M059J (cell line): Measurements from ENCODE around the gene DCAF4L1. TPM values are rescaled to one million over a fixed set of nuclear protein-coding genes. Genes with fewer than 3 reads are reported as not detected.
A peak's percentile ranks its signal among the peaks of the same experiment; 100 is the strongest.

Experiments
- DNase-seq: peaks from one replicate; pipeline ENCODE4 v3.0.0-alpha.2; 2012; ENCODE audit warnings: low read depth
- total RNA-seq: library from RNA; depleted of rRNA; stranded (reverse); fragments of >200 nt; shearing (Covaris generic); gene quantifications from 2 replicates; pipeline ENCODE4 v1.2.3, GENCODE V29; 2014; rRNA removed

The DCAF4L1 gene
- total RNA-seq, result not detected in 2 replicates

DNA sequence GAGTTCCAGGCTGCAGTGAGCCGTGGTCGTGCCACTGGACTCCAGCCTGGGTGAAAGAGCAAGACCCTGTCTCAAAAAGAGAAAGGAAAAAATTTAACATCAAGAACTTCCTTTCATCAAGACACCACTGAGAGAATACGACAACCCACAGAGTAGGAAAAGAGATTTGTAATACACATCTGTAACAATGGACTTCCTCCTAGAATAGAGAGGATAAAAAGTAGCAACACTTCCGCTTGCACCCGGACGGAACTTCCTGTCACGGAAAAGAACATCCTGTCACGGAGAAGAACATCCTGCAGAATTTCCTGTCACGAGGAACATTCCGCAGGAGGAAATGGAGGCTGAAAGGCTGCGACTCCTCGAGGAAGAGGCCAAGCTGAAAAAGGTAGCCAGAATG, at the start of gene DCAF4L1:
Gene DCAF4L1, plus strand, starts transcription at position 301 of the 400 bp plus-strand sequence. Its CDS starts 37 bp downstream, at position 338.
- DNase-seq, result no peak

GRCh38 chr4:41932988-41933387, 48.6 kb upstream of the DCAF4L1 start:
- DNase-seq, result no peak

DNA sequence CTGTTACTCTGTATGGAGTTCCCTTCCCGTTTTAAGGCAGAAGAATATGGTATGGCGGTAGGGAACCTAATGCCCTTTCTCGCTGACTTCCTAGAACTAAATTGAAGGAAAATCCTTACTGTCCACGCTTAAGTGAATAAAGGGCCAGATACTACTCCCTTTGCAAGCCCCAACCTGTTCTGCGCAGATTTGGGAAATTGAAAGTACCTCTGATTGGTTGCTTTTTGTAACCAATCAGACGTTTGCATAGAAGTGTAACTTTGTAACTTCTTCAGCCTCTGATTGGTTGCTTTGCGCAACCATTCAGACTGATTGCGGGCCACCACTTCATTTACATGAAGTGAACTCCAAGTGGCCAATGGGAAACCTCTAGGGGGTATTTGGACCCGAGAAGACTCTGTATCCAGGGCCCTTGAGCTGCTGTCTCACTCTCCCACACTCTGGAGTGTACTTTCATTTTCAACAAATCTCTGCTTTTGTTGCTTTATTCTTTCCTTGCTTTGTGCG, 47.5 kb upstream of the DCAF4L1 start:
- DNase-seq, result peak; percentile 50

DNA sequence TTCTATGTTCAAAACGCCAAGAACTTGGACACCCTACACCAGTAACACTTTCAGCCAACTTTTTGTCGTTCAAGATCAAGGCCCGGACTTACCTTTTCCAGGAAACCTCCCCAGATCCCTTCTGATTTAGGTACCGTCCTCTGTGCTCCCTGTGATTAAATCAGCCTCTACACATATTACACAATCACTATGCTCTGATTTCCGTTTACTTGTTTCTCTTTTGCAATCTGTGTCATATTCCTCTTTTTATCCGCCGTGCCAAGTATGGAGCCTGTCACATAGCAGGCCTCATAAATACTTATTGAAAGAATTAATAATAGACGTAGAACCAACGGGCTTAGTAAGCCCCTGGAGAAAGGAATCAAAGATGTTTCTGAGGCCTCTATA, 47.0 kb upstream of the DCAF4L1 start:
- no peak for DNase-seq

DNA sequence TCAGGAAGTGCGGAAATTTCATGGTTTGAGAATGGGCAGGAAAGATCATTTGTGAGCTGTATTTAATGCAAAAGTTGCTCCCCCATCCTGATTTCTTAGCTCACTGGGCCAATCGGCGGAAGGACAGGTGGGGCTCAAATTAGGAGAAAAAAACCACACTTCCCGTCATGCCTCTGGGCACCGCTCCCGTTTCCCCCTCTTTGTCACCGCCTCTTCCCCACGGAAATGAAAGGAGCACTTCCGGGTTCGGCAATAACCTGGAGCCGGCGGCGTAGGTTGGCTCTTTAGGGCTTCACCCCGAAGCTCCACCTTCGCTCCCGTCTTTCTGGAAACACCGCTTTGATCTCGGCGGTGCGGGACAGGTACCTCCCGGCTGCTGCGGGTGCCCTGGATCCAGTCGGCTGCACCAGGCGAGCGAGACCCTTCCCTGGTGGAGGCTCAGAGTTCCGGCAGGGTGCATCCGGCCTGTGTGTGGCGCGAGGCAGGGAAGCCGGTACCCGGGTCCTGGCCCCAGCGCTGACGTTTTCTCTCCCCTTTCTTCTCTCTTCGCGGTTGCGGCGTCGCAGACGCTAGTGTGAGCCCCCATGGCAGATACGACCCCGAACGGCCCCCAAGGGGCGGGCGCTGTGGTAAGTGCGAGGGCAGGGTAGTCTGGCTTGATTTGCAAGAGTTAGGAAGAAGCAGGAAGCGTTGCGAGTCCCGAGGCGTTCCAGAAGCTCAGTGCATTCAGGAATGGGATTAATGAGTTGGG, 46.5 kb upstream of the DCAF4L1 start, which contains the start of gene TMEM33:
Gene TMEM33, plus strand, starts transcription at position 529 of the 751 bp plus-strand sequence. Its CDS starts 56 bp downstream, at position 585.
- DNase-seq, result peak; percentile 93

- DNase-seq, result peak; percentile 39
These were observed 45.9 kb upstream of the DCAF4L1 start for GRCh38 chr4:41935652-41936021.

GRCh38 chr4:41939016-41939626, 42.4 kb upstream of the DCAF4L1 start:
- no peak for DNase-seq

GRCh38 chr4:41940834-41941233, 40.7 kb upstream of the DCAF4L1 start:
- DNase-seq, result no peak

DNA sequence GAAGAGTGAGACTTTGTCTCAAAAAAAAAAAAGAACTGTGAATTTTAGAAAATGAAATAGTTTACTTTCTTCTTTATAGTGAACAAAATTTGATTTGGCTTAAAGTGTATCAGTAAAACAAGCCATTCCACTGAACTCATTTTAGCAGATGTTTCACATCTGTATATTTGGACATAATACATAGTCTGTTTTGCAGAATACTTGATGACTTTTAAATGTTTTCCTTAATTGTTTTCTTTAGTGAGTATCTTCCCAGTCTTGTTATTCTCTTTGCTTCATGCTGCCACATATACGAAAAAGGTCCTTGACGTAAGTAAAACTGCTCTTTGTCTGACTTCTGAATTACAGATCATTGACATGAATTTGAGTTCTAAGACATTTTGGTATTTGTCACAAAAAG, 38.0 kb upstream of the DCAF4L1 start:
- no peak for DNase-seq

- no peak for DNase-seq
These were observed 37.5 kb upstream of the DCAF4L1 start for GRCh38 chr4:41944089-41944488.

DNA sequence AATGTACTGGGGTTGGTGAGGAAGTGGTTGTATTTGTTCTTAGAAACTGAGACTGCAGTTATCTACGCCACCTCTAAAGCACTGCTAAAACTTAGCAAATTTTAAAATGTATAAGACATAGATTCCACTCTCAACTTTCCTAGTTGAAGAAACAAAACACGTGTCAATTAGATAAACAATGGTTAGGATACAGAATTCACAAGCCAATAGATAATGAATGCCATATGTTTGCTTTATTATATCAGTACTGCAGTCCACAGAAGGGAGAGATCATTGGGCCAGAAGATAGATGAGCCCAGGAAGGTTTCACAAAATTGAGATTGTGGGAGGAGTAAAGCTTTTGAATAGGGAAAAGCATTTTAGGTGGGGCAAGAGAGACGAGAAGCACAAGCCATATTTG, 32.0 kb upstream of the DCAF4L1 start:
- no peak for DNase-seq

DNA sequence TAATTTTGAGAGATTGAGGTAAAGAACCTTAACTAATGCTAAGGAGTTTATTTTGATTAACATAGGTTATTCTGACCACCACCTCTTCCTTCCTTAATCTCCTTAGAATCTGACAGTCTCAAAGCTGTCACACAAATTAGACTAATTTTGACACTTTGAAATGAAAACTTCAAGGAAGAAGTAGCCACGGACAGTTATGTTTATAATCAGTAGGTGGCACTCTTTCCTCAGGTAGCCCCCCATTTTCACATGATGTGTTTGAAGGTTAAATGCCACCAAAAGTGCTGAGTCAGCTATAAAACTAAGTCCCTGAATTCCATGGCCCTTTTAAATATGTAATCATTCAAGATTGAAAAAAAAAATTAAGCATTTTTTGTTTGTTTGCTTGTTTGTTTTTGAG, 23.9 kb upstream of the DCAF4L1 start:
- peak; percentile 32 for DNase-seq

DNA sequence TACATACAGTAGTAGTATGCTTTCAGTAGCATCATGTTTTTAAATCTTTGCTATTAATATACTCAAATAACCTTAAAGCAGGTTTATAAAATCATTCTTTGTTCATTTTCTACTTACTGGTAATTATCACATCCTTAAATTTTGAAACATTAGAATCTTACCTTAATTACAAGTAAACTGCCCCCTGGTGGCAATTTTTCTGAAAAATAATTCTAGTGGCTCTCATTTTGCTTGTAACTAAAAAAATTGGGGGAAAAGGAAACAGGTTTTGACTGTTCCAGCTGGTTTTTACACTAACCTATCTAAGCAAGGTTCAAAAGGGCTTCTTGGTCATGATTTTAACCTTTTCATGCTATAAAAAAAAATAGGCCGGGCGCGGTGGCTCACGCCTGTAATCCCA, 18.5 kb upstream of the DCAF4L1 start:
- peak; percentile 29 for DNase-seq

DNA sequence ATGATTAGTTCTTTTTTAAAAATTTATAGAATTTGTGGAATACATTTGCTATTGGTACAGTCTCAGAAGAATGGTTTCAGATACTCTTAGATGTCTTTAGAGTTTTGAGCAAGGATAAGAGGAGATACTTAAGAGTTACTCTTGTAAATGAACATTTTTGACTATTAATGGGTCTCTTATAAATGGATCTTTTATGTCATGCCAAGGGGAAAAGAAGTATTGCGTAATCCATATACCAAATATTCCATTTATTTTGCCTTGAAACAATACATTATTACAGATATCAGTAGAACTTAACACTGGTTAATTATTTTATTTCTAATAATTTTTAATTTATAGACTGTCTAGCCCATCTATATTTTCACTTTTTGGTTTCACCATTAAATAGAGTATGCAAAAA, 17.2 kb upstream of the DCAF4L1 start:
- no peak for DNase-seq

GRCh38 chr4:41967392-41967791, 14.2 kb upstream of the DCAF4L1 start:
- DNase-seq, result no peak

DNA sequence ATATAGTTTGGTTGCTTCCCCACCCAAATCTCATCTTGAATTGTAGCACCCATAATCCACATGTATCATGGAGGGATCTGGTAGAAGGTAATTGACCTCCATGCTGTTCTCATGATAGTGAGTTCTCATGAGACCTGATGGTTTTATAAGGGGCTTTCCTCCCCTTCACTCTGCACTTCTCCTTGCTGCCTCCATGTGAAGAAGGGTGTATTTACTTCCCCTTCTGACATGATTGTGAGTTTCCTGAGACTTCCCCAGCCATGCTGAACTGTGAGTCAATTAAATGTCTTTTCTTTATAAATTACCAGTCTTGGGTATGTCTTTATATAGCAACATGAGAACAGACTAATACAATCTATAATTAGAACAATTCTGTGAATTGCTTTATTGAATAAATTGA, 11.9 kb upstream of the DCAF4L1 start:
- no peak for DNase-seq

GRCh38 chr4:41975341-41975740, 6.2 kb upstream of the DCAF4L1 start:
- DNase-seq, result no peak

DNA sequence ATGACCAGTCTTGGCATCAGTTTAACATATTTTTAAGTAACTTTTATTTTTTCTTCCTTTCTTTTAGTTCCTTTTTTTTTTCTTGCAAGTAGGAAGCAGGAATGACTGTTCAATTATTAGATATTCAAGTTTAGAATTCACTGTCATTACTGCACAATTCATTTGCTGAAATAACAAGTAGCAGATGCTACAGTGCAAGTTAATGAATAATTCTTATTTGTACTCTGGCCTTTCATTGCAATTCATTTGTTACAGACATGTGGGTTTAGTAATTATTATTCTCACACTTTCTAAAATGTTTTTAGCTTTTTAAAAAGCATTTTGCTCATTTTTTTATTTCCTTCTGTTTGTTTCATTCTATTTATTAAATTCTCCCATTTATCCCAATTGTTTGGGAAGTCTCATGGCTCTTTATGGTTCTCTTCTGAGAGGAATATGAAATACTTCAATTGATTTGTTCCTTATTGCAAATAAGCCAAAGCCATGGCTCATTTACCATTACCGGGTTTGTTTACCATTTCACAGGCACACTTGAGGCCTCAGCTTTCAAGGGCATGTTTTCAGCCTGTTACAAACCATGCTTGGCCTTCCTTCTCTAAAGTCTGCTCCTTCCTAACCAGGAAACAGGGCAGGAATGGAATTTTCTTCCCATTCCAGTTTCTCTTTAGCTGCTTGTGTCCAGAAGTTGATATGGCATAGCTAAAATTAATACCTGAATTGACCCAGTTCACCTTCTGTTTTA, 4.6 kb upstream of the DCAF4L1 start:
- DNase-seq, result no peak

- peak; percentile 34 for DNase-seq
These were observed 3.8 kb upstream of the DCAF4L1 start for GRCh38 chr4:41977709-41978108.

GRCh38 chr4:41982716-41983115, 1.2 kb downstream of the DCAF4L1 start:
- no peak for DNase-seq

- DNase-seq, result no peak
These were observed 3.6 kb downstream of the DCAF4L1 start for GRCh38 chr4:41985151-41985550.

GRCh38 chr4:41989994-41990364, 8.4 kb downstream of the DCAF4L1 start:
- DNase-seq, result no peak
